Heart left ventricle (tissue), 13 donors: ENCODE data around the gene PAF1.

Source experiments
- POLR2A ChIP-seq, 2 donors: fragments of 450-650 bp; IDR thresholded peaks; one replicate each; pipeline ENCODE4 v1.6.1; 2017; ENCODE audit warnings: antibody characterized with exemption in 2 of 2, mild to moderate bottlenecking in 2 of 2, moderate library complexity in 2 of 2
- TF ChIP-seq, protein P1 (sequence below), 12 donors: fragments of 200-600 bp; sonication (generic) in 4 of 12; IDR thresholded peaks; one replicate each; pipeline versions ENCODE4 v1.5.0 to v1.8.0; 2018 to 2022; ENCODE audit warnings: antibody characterized with exemption in 12 of 12, mild to moderate bottlenecking in 5 of 12
- donor health status: ischemic (EF 13 %, LVEDD 7.1; RV severe dilation, severe dysfunction).
- donor health status: DM: no; HTN: yes; CAD: no.
- donor health status: DM: no; HTN: no; CAD: no.
- donor health status: ischemic (EF 25% LVEDD 6.9; RV normal size, moderate dysfunction).
- donor health status: ischemic (EF 25% LVEDD 5.7; RV mildly dilated, moderate dysfunction).
- donor health status: ischemic (EF 35%, LVEDD 5.7; RV mildly dilated, moderate dysfunction).
- donor health status: nonischemic (EF 11% LVEDD 7.7; RV severe dilation, severe dysfunction).
- donor health status: DM: yes; HTN: yes; CAD: no.
- donor health status: PGD.
- donor health status: ischemic (EF 29% LVEDD 5.4; RV normal size, mild dysfunction).
- donor health status: nonischemic (EF 23%, LVEDD 6.1; RV moderate dilation, normal function).

DNA sequence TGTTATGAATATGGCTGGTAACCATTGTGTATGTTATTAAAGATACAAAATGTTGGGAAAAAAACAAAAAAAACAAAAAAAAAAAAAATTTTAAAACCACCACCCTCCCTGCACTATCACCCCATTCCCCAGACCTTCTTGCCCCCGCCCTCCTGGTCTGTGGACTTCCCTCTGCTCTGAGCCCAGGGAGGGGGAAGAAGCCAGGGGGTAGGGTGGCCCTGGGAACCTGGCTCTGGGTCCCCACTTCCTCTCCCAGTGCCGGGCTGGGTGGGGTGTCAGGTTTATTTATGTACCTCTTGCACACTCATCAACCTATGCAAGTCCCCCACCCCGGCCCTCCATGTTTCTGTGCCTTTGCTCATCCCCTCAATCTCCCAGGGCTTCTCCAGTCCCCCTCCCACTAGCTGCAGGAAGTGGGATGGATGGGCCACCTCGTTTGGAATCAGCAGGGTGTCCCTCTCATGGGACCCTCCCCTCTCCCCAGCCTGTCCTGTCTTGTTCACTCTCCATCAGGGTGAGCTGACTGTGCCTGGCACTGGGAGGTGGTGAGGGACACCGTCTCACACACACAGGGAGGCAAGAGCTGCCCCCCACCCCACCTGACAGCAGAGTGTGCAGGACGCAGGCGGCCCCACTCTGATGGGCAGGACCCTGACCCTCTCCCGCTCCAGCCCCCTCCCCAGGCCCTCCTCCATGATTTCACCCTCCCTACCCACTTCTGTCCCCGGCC, 5.9 kb downstream of the PAF1 start:
- TF ChIP-seq, protein P1, sequence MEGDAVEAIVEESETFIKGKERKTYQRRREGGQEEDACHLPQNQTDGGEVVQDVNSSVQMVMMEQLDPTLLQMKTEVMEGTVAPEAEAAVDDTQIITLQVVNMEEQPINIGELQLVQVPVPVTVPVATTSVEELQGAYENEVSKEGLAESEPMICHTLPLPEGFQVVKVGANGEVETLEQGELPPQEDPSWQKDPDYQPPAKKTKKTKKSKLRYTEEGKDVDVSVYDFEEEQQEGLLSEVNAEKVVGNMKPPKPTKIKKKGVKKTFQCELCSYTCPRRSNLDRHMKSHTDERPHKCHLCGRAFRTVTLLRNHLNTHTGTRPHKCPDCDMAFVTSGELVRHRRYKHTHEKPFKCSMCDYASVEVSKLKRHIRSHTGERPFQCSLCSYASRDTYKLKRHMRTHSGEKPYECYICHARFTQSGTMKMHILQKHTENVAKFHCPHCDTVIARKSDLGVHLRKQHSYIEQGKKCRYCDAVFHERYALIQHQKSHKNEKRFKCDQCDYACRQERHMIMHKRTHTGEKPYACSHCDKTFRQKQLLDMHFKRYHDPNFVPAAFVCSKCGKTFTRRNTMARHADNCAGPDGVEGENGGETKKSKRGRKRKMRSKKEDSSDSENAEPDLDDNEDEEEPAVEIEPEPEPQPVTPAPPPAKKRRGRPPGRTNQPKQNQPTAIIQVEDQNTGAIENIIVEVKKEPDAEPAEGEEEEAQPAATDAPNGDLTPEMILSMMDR (IDR thresholded peaks at IDR 0.05): no peak
- TF ChIP-seq POLR2A (IDR thresholded peaks at IDR 0.05): no peak
